Gastroesophageal sphincter (tissue), 4 donors: Measurements from ENCODE around the gene TMEM163. TPM values are rescaled to one million over a fixed set of nuclear protein-coding genes. Genes with fewer than 3 reads are reported as not detected.

ENCODE experiments used
- ATAC-seq: fragments of 150-250 bp; one replicate; pipeline ENCODE4 v1.9.1; 2016; ENCODE audit warnings: mild to moderate bottlenecking, moderate library complexity
- H3K27ac ChIP-seq, 4 donors: fragments of 200-600 bp; sonication (generic) in 3 of 4; 1 replicate in 3 of 4; 2 replicates in 1 of 4; pipeline ENCODE4 v1.5.1; 2016 to 2019
- H3K27me3 ChIP-seq: fragments of 200-600 bp; sonication (generic); one replicate; pipeline ENCODE4 v1.5.1; 2019
- H3K36me3 ChIP-seq, 2 donors: fragments of 200-600 bp; sonication (generic); one replicate each; pipeline ENCODE4 v1.5.1; 2019; ENCODE audit warnings: control low read depth in 1 of 2
- H3K4me1 ChIP-seq, 3 donors: fragments of 200-600 bp; sonication (generic); 1 replicate in 2 of 3; 2 replicates in 1 of 3; pipeline ENCODE4 v1.5.1; 2016 to 2019; ENCODE audit warnings: control low read depth in 2 of 3
- H3K4me3 ChIP-seq, 2 donors: fragments of 200-600 bp; sonication (generic); one replicate each; pipeline ENCODE4 v1.5.1; 2019; ENCODE audit warnings: mild to moderate bottlenecking in 1 of 2, moderate library complexity in 1 of 2
- H3K9me3 ChIP-seq, 3 donors: fragments of 200-600 bp; sonication (generic); one replicate each; pipeline ENCODE4 v1.5.1; 2017 to 2019; ENCODE audit warnings: control low read depth in 2 of 3
- CTCF ChIP-seq, 4 experiments: fragments of 200-600 bp in 2 of 4; fragments of 450-650 bp in 2 of 4; sonication (generic) in 1 of 4; IDR thresholded peaks; one replicate each; pipeline ENCODE4 v1.5.1; 2017 to 2019; ENCODE audit warnings: antibody characterized with exemption in 4 of 4, mild to moderate bottlenecking in 2 of 4, moderate library complexity in 2 of 4
- EP300 ChIP-seq: sonication (generic); formaldehyde crosslinking; IDR thresholded peaks from one replicate; pipeline ENCODE4 v1.6.1; 2017; ENCODE audit warnings: antibody characterized with exemption, mild to moderate bottlenecking
- POLR2A ChIP-seq, 2 donors: fragments of 450-650 bp; IDR thresholded peaks; one replicate each; pipeline ENCODE4 v1.6.1; 2017; ENCODE audit warnings: antibody characterized with exemption in 2 of 2, mild to moderate bottlenecking in 2 of 2, moderate library complexity in 1 of 2
- POLR2AphosphoS5 ChIP-seq: sonication (generic); formaldehyde crosslinking; IDR thresholded peaks from one replicate; pipeline ENCODE4 v1.6.1; 2017; ENCODE audit warnings: antibody characterized with exemption
- WGBS, 2 donors: methylation state at CpG; one replicate each; pipeline ENCODE4 v1.1.5; 2018; ENCODE audit warnings: low coverage in 1 of 2; 5-methylcytosine and 5-hydroxymethylcytosine counted together
- total RNA-seq, 4 donors: library from RNA; depleted of rRNA; stranded (reverse); fragments of >200 nt; gene quantifications; one replicate each; pipeline ENCODE4 v1.1.0, GENCODE V29; 2016

The TMEM163 gene
- 1 to 10 TPM in 1 of 4 donors, under 1 TPM in 3; 0.27 to 2.5 (median 0.60) TPM for total RNA-seq

GRCh38 chr2:134718817-134719814 lies at the start of gene TMEM163:
Gene TMEM163 (minus strand): TSS chr2:134719000.
- H3K27me3 ChIP-seq: peaks cover 92% of the 10 kb centered on the region
- 29 to 47% methylated on average over 9 to 12 of the region's 99 CpGs for WGBS, 2 donors
- ATAC-seq: no peak

GRCh38 chr2:134766583-134766982 lies 47.8 kb upstream of the TMEM163 start:
- Histone ChIP-seq H3K27me3 (no peaks in the 10 kb centered on the region), H3K36me3 (no peaks in the 10 kb centered on the region), H3K9me3 (peaks cover 0 to 8% (median 0%) of the 10 kb centered on the region in 3 donors), H3K4me3 (no peak overlapping the region), H3K27ac (no peak overlapping the region), H3K4me1 (no peaks in the 10 kb centered on the region)
- TF ChIP-seq POLR2A (IDR thresholded peaks at IDR 0.05) (no peak), POLR2AphosphoS5 (no peak), CTCF (IDR thresholded peaks at IDR 0.05) (no peak), EP300 (no peak)
- no peak for ATAC-seq
- 58 to 61% methylated on average over 5 of the region's 5 CpGs for WGBS, 2 donors

More at GRCh38 chr2:134718817-134719814, at the start of gene TMEM163:
- Histone ChIP-seq H3K9me3 (no peaks in the 10 kb centered on the region), H3K4me1 (peaks cover 0 to 23% (median 9%) of the 10 kb centered on the region in 3 donors), H3K36me3 (no peaks in the 10 kb centered on the region), H3K4me3 (peak within 1 kb of the TSS; percentile 5 to 51), H3K27ac (no peak within 1 kb of the TSS)
- no peak for TF ChIP-seq POLR2AphosphoS5
- no peak for TF ChIP-seq POLR2A (IDR thresholded peaks at IDR 0.05)
- no peak for TF ChIP-seq EP300
- TF ChIP-seq CTCF (IDR thresholded peaks at IDR 0.05): no peak

GRCh38 chr2:134765987-134766386 lies 47.2 kb upstream of the TMEM163 start:
- Histone ChIP-seq H3K9me3 (peaks cover 0 to 8% (median 0%) of the 10 kb centered on the region in 3 donors), H3K4me3 (no peak overlapping the region), H3K27ac (no peak overlapping the region), H3K4me1 (no peaks in the 10 kb centered on the region), H3K27me3 (no peaks in the 10 kb centered on the region), H3K36me3 (no peaks in the 10 kb centered on the region)
- no peak for ATAC-seq
- TF ChIP-seq POLR2A (IDR thresholded peaks at IDR 0.05) (no peak), POLR2AphosphoS5 (no peak)

- TF ChIP-seq POLR2AphosphoS5 (no peak), EP300 (no peak), POLR2A (IDR thresholded peaks at IDR 0.05) (no peak), CTCF (IDR thresholded peaks at IDR 0.05) (no peak)
- no peak for ATAC-seq
- no peaks in the 10 kb centered on the region for H3K27me3 ChIP-seq
- peaks cover 0 to 8% (median 0%) of the 10 kb centered on the region in 3 donors for H3K9me3 ChIP-seq
- no peak overlapping the region for H3K4me3 ChIP-seq
- no peak overlapping the region for H3K27ac ChIP-seq
- no peaks in the 10 kb centered on the region for H3K4me1 ChIP-seq
- no peaks in the 10 kb centered on the region for H3K36me3 ChIP-seq
- 60% methylated on average over 1 of the region's 1 CpG; no CpG with 5 or more reads in 1 of the 2 donors for WGBS, 2 donors
Observed at GRCh38 chr2:134764164-134764563, 45.4 kb upstream of the TMEM163 start.

- H3K27ac ChIP-seq: no peak overlapping the region
- WGBS, 2 donors: 20 to 90% methylated on average over 2 of the region's 4 CpGs
- H3K27me3 ChIP-seq: no peaks in the 10 kb centered on the region
- TF ChIP-seq CTCF (IDR thresholded peaks at IDR 0.05): no peak
- no peak for TF ChIP-seq EP300
- TF ChIP-seq POLR2AphosphoS5: no peak
- no peak for TF ChIP-seq POLR2A (IDR thresholded peaks at IDR 0.05)
- peaks cover 0 to 8% (median 0%) of the 10 kb centered on the region in 3 donors for H3K9me3 ChIP-seq
- no peaks in the 10 kb centered on the region for H3K36me3 ChIP-seq
- no peaks in the 10 kb centered on the region for H3K4me1 ChIP-seq
- no peak for ATAC-seq
- H3K4me3 ChIP-seq: no peak overlapping the region
Observed at GRCh38 chr2:134763164-134763710, 44.4 kb upstream of the TMEM163 start.
